ACC112 (cell line): ENCODE measurements around the gene MCM10.
"Not testable (repeated sequence)": the region's sequence is repeated elsewhere in the genome, so short reads cannot be mapped to it uniquely, and the experiment has no call there.

Source experiments
- H2AFZ ChIP-seq: fragments of 200-600 bp; sonication (generic); one replicate; pipeline ENCODE4 v1.6.0; 2017; ENCODE audit warnings: antibody characterized with exemption, low read length; ENCODE audit not compliant: unreplicated experiment
- H3K27ac ChIP-seq: fragments of 200-600 bp; sonication (generic); 2 replicates; pipeline ENCODE4 v1.5.1; 2014; ENCODE audit warnings: low read depth, mild to moderate bottlenecking, antibody characterized with exemption, low read length, moderate library complexity
- H3K27me3 ChIP-seq: fragments of 200-600 bp; sonication (generic); 2 replicates; pipeline ENCODE4 v1.6.1; 2014; ENCODE audit warnings: mild to moderate bottlenecking, antibody characterized with exemption, low read length, moderate library complexity, mixed read lengths; ENCODE audit not compliant: insufficient read depth
- H3K36me3 ChIP-seq: fragments of 200-600 bp; sonication (generic); 2 replicates; pipeline ENCODE4 v1.6.1; 2016; ENCODE audit warnings: mild to moderate bottlenecking, antibody characterized with exemption, low read length, moderate library complexity, mixed read lengths; ENCODE audit not compliant: insufficient read depth
- H3K4me1 ChIP-seq: fragments of 200-600 bp; sonication (generic); one replicate; pipeline ENCODE4 v1.6.1; 2016; ENCODE audit warnings: low read length, mixed read lengths; ENCODE audit not compliant: insufficient read depth, unreplicated experiment, control insufficient read depth
- H3K4me3 ChIP-seq: fragments of 200-600 bp; sonication (generic); 2 replicates; pipeline ENCODE4 v1.5.1; 2014; ENCODE audit warnings: mild to moderate bottlenecking, low read depth, low read length
- H3K79me2 ChIP-seq: fragments of 200-600 bp; sonication (generic); one replicate; pipeline ENCODE4 v1.6.0; 2016; ENCODE audit warnings: low read length; ENCODE audit not compliant: control insufficient read depth, unreplicated experiment, insufficient read depth

Gene MCM10

DNA sequence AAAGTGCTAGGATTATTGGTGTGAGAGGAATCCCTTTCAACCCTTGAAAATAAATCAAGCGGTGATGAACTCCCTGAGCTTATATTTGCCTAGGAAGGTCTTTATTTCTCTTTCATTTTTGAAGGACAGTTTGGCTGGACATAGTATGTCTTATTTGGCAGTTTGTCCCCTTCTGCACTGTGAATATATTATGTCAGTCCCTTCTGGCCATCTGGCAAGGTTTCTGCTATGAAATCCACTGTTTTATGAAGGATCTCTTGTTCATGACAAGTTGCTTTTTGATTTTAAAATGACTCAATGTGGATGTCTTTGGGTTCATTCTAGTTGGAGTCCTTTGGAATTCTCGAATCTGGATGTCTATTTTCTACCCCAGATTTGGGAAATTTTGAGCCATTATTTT, 21.7 kb upstream of the MCM10 start:
- no peaks in the 10 kb centered on the region for H3K4me1 ChIP-seq
- H3K27ac ChIP-seq: no peak overlapping the region

DNA sequence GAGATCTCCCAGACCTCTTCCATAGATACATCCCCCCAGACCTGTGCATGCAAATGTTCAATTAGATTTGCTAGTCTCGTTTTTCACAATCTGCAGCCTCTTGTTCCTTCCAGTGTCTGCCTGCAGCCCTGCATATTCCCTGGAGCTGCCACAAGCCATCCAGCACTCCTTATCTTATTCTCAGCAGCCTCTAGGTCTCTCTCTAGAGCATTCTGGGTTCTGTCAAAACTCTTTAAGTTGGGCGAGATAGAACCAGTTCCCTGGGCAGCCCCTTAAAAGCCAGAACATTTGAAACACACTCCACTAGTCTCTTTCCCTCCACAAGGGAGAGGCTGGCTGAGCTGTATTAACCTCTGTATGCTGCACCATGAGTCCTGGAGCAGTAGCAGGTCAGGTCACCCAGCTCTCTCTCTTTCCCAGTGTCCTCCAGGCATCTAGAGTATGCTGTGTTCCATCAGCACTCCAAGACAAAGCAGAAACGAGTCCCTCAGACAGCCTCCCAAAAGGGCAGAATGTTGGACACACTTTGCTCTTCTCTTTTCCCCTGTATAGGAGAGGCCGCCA, 20.6 kb upstream of the MCM10 start:
- no peaks in the 10 kb centered on the region for H3K4me1 ChIP-seq
- H3K79me2 ChIP-seq: no peaks in the 10 kb centered on the region
- H2AFZ ChIP-seq: no peak overlapping the region
- no peak overlapping the region for H3K27ac ChIP-seq
- peaks cover 58% of the 10 kb centered on the region for H3K36me3 ChIP-seq
- H3K4me3 ChIP-seq: no peak overlapping the region
- no peaks in the 10 kb centered on the region for H3K27me3 ChIP-seq

More for the DNA sequence above, 21.7 kb upstream of the MCM10 start:
- Histone ChIP-seq H3K4me3 (no peak overlapping the region), H3K27me3 (no peaks in the 10 kb centered on the region), H3K36me3 (peaks cover 65% of the 10 kb centered on the region), H2AFZ (no peak overlapping the region), H3K79me2 (no peaks in the 10 kb centered on the region)

GRCh38 chr10:13143766-13144165, 17.6 kb upstream of the MCM10 start:
- H3K79me2 ChIP-seq: no peaks in the 10 kb centered on the region
- H3K27ac ChIP-seq: no peak overlapping the region
- H2AFZ ChIP-seq: no peak overlapping the region
- peaks cover 39% of the 10 kb centered on the region for H3K36me3 ChIP-seq
- H3K4me3 ChIP-seq: no peak overlapping the region
- H3K4me1 ChIP-seq: no peaks in the 10 kb centered on the region
- H3K27me3 ChIP-seq: no peaks in the 10 kb centered on the region

- H2AFZ ChIP-seq: no peak overlapping the region
Measured at GRCh38 chr10:13144814-13145213, 16.5 kb upstream of the MCM10 start.

GRCh38 chr10:13146379-13146778, 15.0 kb upstream of the MCM10 start:
- Histone ChIP-seq H2AFZ (no peak overlapping the region), H3K36me3 (peaks cover 21% of the 10 kb centered on the region), H3K79me2 (no peaks in the 10 kb centered on the region), H3K27me3 (no peaks in the 10 kb centered on the region), H3K27ac (no peak overlapping the region), H3K4me3 (no peak overlapping the region), H3K4me1 (no peaks in the 10 kb centered on the region)

More at GRCh38 chr10:13144814-13145213, 16.5 kb upstream of the MCM10 start:
- Histone ChIP-seq H3K27ac (no peak overlapping the region), H3K27me3 (no peaks in the 10 kb centered on the region), H3K4me3 (no peak overlapping the region), H3K79me2 (no peaks in the 10 kb centered on the region), H3K36me3 (peaks cover 32% of the 10 kb centered on the region), H3K4me1 (no peaks in the 10 kb centered on the region)

- H3K4me3 ChIP-seq: no peak overlapping the region
- H3K27me3 ChIP-seq: no peaks in the 10 kb centered on the region
- no peaks in the 10 kb centered on the region for H3K4me1 ChIP-seq
- H3K36me3 ChIP-seq: peaks cover 21% of the 10 kb centered on the region
- no peak overlapping the region for H2AFZ ChIP-seq
- H3K79me2 ChIP-seq: no peaks in the 10 kb centered on the region
- H3K27ac ChIP-seq: no peak overlapping the region
Measured at GRCh38 chr10:13147161-13147560, 14.2 kb upstream of the MCM10 start.

DNA sequence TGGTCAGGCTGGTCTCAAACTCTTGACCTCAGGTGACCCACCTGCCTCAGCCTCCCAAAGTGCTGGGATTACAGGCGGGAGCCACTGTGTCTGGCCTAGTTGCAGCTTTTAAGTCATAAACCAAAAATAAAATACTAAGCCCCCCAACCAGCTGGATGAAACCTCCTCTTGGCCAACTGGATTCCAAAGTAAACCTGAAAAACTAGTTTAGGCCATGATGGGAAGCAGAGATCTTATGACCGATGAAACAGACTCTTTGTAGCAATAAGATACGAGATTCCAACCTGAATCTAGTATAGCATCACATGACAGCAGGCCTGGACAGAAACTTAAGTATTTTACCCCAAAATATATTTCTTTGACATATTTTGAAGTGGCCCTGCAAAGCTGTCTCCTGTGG, 9.1 kb upstream of the MCM10 start:
- Histone ChIP-seq H3K27me3 (no peaks in the 10 kb centered on the region), H3K79me2 (no peaks in the 10 kb centered on the region), H2AFZ (no peak overlapping the region), H3K4me1 (no peaks in the 10 kb centered on the region), H3K27ac (no peak overlapping the region), H3K4me3 (no peak overlapping the region), H3K36me3 (no peaks in the 10 kb centered on the region)

GRCh38 chr10:13155860-13156259, 5.5 kb upstream of the MCM10 start:
- not testable (repeated sequence) for H3K79me2 ChIP-seq, H3K36me3 ChIP-seq, H3K4me1 ChIP-seq, H3K4me3 ChIP-seq, H2AFZ ChIP-seq, H3K27ac ChIP-seq, H3K27me3 ChIP-seq

DNA sequence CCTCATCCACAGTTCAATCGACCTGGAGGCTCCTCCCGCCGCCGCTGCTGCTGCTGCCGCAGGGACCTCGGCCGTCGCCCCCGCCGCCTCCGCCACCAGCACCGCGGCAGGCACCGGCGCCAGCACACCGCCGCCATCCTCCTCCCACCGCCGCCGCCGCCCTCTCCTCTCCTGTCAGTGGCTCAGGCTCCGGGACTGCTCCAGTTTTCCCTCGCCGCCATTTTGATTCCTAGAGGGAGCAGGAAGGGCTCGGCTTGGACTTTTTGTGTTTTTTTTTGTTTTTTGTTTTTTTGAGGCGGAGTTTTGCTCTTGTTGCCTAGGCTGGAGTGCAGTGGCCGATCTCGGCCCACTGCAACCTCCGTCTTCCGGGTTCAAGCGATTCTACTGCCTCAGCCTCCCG, 3.0 kb upstream of the MCM10 start:
- Histone ChIP-seq H3K4me1 (peaks cover 11% of the 10 kb centered on the region), H3K36me3 (no peaks in the 10 kb centered on the region), H3K27me3 (no peaks in the 10 kb centered on the region), H3K4me3 (no peak overlapping the region), H3K27ac (no peak overlapping the region), H2AFZ (no peak overlapping the region), H3K79me2 (peaks cover 16% of the 10 kb centered on the region)

- Histone ChIP-seq H3K4me1 (peaks cover 11% of the 10 kb centered on the region), H3K36me3 (no peaks in the 10 kb centered on the region), H3K27me3 (no peaks in the 10 kb centered on the region), H3K79me2 (peaks cover 23% of the 10 kb centered on the region), H2AFZ (peak overlapping the region; percentile 84), H3K4me3 (peak overlapping the region; percentile 93), H3K27ac (no peak overlapping the region)
Measured at GRCh38 chr10:13161857-13162271, 506 bp downstream of the MCM10 start.

DNA sequence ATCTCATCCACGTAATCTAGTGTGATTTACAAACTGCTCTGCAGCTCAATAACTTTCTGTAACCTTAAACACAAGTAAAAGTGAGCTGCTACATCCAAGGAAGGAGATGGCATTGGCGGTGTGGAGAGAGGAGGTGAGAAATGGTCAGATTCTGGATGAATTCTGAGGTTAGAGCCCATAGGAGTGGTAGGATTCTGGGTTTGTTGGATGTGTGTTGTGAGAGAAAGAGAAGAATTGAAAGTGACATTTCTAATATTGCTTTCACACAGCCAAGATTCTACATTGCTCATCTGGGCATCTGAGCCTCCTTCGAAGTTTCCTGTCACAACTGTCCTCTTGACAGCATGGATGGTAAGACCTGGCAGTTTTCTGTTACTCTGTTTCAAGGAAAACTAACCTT, 2.5 kb downstream of the MCM10 start:
- Histone ChIP-seq H3K79me2 (peaks cover 23% of the 10 kb centered on the region), H3K27me3 (no peaks in the 10 kb centered on the region), H3K4me3 (no peak overlapping the region), H3K36me3 (no peaks in the 10 kb centered on the region), H2AFZ (no peak overlapping the region), H3K27ac (no peak overlapping the region), H3K4me1 (peaks cover 11% of the 10 kb centered on the region)
